GM03348 (cell line): ENCODE data around the gene FSTL4.

Source experiments
- DNase-seq: peaks from one replicate; pipeline ENCODE4 v3.0.0; 2012; ENCODE audit warnings: low spot score

FSTL4 gene

GRCh38 chr5:133610489-133611356, 1.6 kb downstream of the FSTL4 start:
- peak; percentile 66 for DNase-seq

DNA sequence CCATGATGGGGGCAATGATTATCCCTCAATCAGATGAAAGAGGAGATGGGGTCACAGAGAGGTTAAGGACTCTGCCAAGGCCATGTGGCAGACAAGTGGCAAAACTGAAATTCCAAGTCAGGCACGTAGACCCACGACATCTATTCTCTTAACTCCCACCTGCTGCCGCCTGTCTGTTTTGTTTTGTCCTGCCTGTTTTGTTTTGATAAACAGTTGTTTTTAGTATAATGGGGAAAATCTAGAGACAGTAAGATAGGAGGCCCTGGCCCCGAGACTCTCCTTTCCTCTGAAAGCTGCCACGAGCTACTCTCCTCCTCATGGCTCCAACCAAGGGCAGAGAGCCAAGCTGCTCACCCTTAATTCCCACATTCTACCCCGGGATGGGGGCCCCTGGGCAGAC, 4.9 kb downstream of the FSTL4 start:
- DNase-seq, result no peak

DNA sequence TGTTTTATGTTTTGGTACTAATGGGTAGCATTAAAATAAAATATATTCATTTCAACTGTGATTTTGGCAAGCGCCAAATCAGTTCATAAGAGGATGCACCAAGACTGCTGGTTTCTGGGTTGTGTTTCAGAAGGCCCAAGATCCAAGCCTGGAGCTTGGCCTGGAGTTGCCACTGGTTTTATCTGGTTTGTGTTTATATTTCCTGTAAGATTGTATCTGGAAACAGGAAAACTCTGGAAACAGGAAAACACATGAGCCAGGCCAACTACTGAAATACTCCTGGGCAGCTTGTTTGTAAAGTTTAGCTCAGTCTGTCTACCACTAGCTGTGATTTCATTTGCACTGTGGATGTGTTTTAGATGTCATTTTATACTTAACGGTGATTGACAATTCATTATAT, 5.5 kb downstream of the FSTL4 start:
- no peak for DNase-seq

- no peak for DNase-seq
Measured at GRCh38 chr5:133605323-133605722, 7.0 kb downstream of the FSTL4 start.

GRCh38 chr5:133603711-133604110, 8.6 kb downstream of the FSTL4 start:
- DNase-seq, result no peak

DNA sequence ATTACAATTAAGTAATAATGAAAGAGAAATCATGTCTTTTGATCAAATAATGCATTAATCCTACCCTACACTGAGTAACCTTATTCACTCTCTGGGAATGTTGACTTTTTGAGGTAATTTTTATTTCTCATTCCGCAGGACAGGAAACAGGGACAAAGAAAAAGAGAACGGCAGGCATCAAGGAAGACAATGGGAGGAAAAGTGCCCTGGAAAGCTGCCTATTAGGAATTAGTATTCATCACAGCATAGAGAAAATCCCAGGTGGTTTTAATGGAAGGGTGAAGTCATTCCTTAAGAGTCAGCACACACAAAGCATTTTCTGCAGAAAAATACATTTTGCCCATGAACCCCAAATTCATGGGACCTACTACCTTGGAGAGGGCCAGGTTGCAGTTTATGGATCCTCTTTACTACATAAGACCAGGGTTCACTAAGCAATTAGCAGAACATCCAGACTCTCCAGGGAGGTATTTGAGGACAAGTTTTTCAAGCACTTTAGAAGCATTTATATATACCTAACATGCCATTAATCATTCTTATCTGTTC, 9.4 kb downstream of the FSTL4 start:
- no peak for DNase-seq

DNA sequence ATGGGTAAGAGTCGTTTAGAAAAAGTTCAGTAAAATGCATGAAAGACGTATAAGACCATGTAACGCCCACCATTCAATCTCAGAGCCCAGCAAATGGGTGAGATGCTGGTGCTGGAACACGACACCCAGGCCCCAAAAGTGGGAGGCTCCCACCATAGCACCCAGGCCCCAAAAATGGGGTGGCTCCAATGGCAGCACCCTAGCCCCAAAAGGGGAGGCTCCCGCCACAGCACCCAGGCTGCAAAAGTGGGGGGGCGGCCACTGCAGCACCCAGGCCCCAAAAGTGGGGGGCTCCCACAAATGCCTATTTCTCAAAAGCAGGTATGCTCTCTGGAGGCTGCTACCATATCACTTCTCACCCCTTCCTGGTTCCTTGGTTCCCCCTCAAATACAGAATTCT, 12.7 kb downstream of the FSTL4 start:
- DNase-seq, result no peak

DNA sequence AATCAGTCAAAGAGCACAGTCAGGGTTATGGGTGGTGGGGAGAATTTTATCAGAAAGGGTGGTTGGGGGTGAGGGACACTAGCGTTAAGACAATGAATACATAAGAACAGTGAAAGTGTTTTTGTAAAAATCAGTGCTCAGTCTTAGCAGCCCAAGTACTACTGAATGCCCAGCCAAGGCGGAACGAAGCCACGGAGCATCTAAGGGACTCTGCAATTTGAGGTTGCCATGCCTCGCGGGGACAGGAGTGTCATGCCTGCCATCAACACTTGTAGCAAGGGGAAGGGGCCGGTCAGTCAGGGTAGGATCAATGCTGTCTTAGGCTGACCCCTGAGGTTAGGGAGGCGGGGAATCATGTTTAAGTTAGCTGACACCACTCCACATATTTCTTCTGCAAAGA, 13.3 kb downstream of the FSTL4 start:
- no peak for DNase-seq

DNA sequence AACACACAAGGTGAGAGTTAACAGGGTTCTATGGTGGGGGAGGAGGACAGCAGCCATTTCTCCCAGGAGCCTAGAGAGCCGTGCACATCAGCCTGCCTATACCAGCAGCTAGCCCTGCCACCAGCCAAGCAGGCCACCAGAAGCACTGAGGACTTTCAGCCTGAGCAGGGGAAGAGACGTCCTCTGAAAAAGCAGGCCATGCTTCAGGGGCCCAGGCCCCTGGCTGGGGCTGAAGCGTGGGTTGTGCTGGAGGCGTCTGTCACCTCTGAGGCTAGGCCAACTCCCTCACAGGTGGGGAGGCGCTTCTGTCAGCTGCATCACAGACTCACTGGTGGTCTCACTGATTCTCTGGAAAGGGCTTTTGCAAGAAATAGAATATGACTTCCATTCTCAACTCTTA, 16.3 kb downstream of the FSTL4 start:
- no peak for DNase-seq

DNA sequence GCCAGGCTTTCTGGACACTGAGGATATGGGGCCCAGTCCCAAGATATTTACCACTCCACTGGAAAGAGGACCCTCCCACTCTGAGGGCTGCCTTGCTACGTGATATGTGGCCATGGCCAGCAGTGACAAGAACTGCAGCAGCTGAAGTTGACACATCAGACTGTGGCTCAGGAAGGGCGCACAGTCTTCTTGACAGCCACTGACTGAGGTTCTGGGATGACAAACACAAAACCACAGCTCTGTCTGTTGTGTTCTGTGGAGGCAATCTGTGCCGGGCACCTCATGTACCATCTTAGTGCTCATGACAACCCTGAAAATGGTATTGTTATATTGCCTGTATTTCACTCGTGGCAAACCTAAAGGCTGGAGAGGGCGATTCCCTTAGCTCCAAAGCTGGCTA, 16.9 kb downstream of the FSTL4 start:
- DNase-seq, result no peak

GRCh38 chr5:133589286-133589685, 23.1 kb downstream of the FSTL4 start:
- no peak for DNase-seq

- DNase-seq, result no peak
Measured at GRCh38 chr5:133582971-133583370, 29.4 kb downstream of the FSTL4 start.

- no peak for DNase-seq
Measured at GRCh38 chr5:133581918-133582317, 30.4 kb downstream of the FSTL4 start.

GRCh38 chr5:133581348-133581747, 31.0 kb downstream of the FSTL4 start:
- no peak for DNase-seq

DNA sequence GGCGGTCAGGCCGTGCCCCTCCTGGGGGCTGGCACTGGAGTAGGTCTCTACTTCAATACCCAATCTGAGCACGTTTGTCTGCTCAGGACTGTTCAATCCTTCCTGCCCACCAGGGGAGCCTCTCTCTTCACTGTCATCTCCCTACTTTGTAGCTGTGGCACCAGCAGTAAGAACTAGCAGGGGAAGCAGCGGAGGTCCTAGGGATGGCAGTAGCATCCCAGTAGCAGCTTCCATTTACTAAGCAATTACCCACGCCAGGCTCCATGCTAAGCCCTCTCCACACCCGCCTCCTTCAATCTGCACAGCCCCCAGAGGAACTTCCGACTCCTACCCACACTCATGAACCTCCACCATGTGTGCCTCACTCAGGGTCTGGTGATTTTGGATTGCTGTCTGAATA, 31.7 kb downstream of the FSTL4 start:
- DNase-seq, result no peak

DNA sequence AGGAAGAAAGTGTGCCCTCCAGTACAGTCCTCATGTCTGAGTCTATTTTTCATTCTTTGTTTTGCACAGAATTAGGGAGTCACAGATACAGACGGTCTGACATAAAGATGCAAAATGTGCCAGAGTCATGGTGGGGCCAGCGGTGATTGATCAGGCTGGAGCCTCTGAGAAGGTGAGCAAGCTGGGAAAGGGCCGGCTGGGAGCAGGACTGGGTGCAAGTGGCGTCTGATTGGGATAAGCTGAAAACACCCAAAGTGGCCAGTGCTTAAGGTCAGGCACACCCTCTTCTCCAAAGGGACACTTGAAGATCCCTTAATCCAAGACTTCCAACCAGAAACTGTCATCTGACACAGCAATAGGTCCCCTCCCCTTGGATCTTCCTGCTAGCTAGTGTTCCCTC, 32.6 kb downstream of the FSTL4 start:
- DNase-seq, result no peak

GRCh38 chr5:133569347-133569746, 43.0 kb downstream of the FSTL4 start:
- no peak for DNase-seq

DNA sequence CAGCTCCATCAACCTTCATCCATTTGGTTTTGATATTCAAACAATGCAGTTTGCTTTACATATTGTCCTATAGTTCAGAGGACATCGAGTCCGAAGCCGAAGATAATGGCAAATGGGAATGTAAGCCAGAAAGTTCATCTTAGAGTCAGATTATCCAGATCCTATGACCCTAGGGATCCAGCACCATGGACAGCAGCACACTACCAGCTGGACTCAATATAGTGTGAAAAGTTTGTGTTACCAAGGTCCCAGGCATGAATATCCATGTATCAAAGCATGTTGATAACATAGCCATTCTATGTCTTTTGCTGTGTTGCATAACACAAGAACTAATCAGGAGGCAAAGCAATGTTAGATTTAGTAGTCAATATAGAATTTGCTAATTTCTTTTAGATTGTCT, 46.3 kb downstream of the FSTL4 start:
- no peak for DNase-seq

- no peak for DNase-seq
Measured at GRCh38 chr5:133564921-133565565, 47.3 kb downstream of the FSTL4 start.

GRCh38 chr5:133562554-133562953, 49.8 kb downstream of the FSTL4 start:
- no peak for DNase-seq

DNA sequence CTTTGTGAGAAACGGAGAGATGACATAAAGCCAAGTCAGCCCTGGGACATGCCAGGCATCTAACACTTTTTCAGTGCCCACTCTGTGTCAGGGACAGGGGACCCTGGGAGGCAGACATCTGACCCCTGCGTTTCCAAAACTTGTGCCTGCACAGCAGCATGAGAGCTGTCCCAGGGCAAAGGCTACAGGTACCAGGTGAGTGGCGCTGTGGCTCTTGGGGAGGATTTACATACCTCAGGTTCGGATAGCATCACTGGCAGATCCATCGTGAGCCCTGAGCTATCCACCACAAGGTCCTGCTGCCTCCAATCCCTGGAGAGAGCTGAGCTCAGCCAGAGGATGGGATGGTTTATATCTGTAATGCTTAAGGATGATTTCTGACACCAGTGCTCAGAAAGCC, 52.4 kb downstream of the FSTL4 start:
- DNase-seq, result no peak

GRCh38 chr5:133556551-133556950, 55.8 kb downstream of the FSTL4 start:
- no peak for DNase-seq

DNA sequence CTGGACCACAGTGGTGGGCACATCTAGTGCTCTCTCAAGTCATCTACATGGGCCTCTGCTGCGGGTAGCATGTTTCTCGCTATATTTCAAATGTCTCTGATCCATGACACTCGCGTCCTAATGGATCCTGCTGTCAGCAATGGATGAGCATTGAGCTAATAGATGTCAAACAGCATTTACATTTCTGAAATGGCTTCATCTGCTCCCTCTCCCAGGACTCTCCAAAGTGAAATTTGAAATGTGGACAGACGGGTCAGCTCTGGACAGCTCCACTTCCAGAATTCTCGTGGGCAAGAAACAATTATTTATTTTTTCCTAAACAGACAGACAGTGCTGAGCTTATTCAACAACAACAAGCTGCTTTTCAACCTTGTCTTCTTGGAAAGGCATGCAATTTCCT, 58.1 kb downstream of the FSTL4 start:
- no peak for DNase-seq
